ENCODE data around the gene SGK2. TPM values are rescaled to one million over a fixed set of nuclear protein-coding genes. Genes with fewer than 3 reads are reported as not detected.

The SGK2 gene
- total and polyA plus RNA-seq, 2 of the 13 experiments (the other 11 are each of a cell fraction or from before 2014, with no cell fraction given) = 6.2 to 29.4 TPM

DNA sequence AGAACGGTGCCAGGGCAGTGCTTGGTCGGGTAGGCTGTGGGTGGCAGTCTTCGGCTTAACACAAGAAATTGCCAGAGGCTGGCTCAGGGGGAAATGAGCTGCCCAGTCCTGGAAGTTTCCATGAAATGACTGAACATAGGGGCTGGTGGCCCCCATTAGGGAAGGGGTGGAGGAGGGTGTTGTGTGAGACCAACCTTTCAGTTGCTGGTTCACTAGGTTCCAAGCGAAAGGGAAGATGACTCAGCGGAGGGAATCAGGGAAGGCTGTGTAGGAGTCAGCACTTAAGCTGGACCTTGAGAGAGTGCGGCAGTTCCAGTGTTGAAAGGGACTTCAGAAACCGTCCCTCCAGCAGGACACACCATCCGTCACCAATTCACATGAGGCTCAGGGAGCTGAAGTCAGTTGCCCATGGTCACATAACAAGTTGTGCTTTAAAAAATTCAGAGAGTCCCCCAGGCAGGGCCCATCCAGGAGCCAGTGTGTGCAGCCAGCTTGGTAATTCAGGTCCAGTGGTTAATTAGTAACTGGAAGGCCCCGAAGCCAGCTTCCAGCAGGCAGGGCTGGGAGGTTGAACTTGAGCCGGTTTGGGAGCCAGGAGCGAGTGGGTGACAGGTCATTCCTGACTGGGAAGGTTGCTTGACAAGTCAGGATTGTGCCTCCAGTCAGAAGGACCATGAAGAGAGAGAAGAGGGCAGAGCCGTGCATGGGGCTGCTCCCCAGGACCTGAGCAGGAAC is at the start of gene SGK2 (continued):
- TF ChIP-seq ZNF878 (CRISPR knock-in tag; IDR thresholded peaks at IDR 0.05) (peak; percentile 72; the same call in 1 of the 2 replicates), USF2 (IDR thresholded peaks at IDR 0.05; ENCODE audit: low read depth, low read length) (no peak), USF2 (CRISPR knock-in tag; IDR thresholded peaks at IDR 0.05; ENCODE audit: borderline replicate concordance) (no peak), ZNF850 (CRISPR knock-in tag; conservative IDR thresholded peaks at IDR 0.05) (no peak), MATR3 (CRISPR knock-in tag; IDR thresholded peaks at IDR 0.05) (no peak), TBP (CRISPR knock-in tag; IDR thresholded peaks at IDR 0.05) (no peak), ZNF251 (CRISPR knock-in tag; IDR thresholded peaks at IDR 0.05) (no peak), POGZ (CRISPR knock-in tag; IDR thresholded peaks at IDR 0.05) (no peak; the same call in 1 of the 2 replicates), ELK4 (CRISPR knock-in tag; IDR thresholded peaks at IDR 0.05; ENCODE audit: borderline replicate concordance) (no peak), SOX6 (IDR thresholded peaks at IDR 0.05) (no peak), SOX6 (CRISPR knock-in tag; IDR thresholded peaks at IDR 0.05) (peak; percentile 55; the same call in 1 of the 2 replicates), TRIM24 (CRISPR knock-in tag; IDR thresholded peaks at IDR 0.05) (no peak), NFE2 (CRISPR knock-in tag; IDR thresholded peaks at IDR 0.05) (peak; percentile 97), ZNF432 (CRISPR knock-in tag; IDR thresholded peaks at IDR 0.05; ENCODE audit: borderline replicate concordance) (no peak; the same call in 1 of the 2 replicates), ZNF546 (CRISPR knock-in tag; conservative IDR thresholded peaks at IDR 0.05) (peak; percentile 10; the same call in 1 of the 2 replicates), ZNF782 (CRISPR knock-in tag; IDR thresholded peaks at IDR 0.05; ENCODE audit: borderline replicate concordance) (no peak), MTA3 (CRISPR knock-in tag; IDR thresholded peaks at IDR 0.05) (no peak), BRCA1 (CRISPR knock-in tag; IDR thresholded peaks at IDR 0.05) (no peak; the same call in 1 of the 2 replicates), HNF4A (CRISPR knock-in tag; IDR thresholded peaks at IDR 0.05) (peak; percentile 54; the same call in 1 of the 2 replicates), CEBPZ (IDR thresholded peaks at IDR 0.05; ENCODE audit: low read length) (no peak)
- TF ChIP-seq, protein P1, sequence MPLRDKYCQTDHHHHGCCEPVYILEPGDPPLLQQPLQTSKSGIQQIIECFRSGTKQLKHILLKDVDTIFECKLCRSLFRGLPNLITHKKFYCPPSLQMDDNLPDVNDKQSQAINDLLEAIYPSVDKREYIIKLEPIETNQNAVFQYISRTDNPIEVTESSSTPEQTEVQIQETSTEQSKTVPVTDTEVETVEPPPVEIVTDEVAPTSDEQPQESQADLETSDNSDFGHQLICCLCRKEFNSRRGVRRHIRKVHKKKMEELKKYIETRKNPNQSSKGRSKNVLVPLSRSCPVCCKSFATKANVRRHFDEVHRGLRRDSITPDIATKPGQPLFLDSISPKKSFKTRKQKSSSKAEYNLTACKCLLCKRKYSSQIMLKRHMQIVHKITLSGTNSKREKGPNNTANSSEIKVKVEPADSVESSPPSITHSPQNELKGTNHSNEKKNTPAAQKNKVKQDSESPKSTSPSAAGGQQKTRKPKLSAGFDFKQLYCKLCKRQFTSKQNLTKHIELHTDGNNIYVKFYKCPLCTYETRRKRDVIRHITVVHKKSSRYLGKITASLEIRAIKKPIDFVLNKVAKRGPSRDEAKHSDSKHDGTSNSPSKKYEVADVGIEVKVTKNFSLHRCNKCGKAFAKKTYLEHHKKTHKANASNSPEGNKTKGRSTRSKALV (CRISPR knock-in tag; IDR thresholded peaks at IDR 0.05) = no peak

All from HepG2 (cell line).